NOMO-1 (cell line): Measurements from ENCODE around the gene BNIP3.
"Not testable (repeated sequence)": the region's sequence is repeated elsewhere in the genome, so short reads cannot be mapped to it uniquely, and the experiment has no call there.

Experiments
- DNase-seq, 2 experiments: peaks; one replicate each; lab custom pipeline; 2025; ENCODE audit not compliant: unreplicated experiment in 2 of 2; lab: John Stamatoyannopoulos, UW

Gene BNIP3

DNA sequence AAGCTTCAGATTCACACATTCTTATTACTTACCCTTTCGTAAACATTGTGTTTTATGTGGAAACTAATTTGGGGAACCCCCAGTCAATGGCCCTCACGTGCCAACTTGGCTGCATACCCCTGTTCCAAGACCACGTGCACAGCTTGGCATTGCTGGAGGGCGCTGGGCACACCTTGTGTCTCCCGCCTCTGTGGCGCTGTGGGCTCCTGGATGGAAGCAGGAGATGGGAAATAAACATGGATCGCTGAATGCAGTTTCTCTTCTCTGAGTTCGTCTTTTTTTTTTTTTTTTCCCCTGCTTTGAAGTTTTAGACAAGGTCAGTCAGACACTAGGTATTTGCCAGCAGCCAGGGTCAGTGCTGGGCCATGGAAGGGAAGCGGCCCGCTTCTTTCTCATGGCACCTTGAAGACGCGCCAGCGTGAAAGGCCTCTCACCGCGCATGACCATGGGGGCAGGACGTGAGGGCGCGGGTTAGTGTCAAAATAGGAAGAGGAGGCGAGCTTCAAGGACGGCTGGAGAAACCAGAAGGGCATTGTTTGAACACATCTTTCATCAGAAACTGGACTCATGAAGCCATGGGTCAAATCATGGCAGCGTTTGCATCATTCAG lies 27.3 kb downstream of the BNIP3 start:
- no peak for DNase-seq

DNA sequence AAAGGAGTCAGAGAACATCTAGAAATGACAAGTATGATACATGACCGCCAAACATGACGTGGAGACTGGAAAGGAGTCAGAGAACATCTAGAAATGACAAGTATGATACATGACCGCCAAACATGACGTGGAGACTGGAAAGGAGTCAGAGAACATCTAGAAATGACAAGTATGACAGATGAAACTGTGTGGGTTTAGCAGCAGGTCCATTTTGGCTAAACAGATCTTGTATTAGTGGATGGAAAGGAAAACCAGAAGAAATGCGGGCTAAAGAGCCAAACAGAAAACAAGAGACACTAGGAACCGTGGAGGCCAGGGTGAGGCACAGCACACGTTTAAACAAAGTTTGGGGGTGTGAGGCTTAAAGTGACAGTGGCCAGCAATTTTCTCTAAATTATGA lies 31.8 kb downstream of the BNIP3 start:
- DNase-seq, result not testable (repeated sequence)

DNA sequence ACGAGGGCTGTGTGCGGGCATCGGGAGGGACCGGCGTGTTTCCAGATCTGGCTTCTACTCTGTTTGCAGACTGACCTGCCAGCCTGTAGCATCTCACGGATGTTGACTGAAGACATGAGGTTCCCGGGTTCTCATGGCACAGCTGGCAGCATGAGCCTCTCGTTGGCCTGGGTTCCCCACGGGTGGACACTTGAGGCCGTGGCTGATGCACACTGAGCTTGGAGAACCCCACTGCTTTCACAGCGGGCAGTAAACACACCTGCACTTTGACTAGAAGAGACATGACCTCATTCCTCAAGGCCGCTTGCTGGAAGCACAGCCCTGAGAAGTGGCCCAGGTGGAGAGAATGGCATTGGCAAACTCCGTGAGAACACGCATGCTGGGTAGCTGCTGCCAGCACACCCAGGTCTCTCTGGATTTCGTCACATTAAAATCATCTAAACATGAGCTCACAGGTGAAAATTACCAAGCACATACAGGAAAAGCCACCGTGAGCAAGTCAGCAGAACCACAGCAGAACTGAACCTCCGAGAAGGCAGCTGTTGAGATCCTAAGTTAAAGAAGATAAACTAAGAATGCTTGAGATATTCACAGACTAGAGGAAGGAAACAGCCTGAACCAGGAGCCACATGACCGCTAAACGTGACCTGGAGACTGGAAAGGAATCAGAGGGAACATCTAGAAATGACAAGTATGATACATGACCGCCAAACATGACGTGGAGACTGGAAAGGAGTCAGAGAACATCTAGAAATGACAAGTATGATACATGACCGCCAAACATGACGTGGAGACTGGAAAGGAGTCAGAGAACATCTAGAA lies 32.5 kb downstream of the BNIP3 start:
- DNase-seq, result no peak

DNA sequence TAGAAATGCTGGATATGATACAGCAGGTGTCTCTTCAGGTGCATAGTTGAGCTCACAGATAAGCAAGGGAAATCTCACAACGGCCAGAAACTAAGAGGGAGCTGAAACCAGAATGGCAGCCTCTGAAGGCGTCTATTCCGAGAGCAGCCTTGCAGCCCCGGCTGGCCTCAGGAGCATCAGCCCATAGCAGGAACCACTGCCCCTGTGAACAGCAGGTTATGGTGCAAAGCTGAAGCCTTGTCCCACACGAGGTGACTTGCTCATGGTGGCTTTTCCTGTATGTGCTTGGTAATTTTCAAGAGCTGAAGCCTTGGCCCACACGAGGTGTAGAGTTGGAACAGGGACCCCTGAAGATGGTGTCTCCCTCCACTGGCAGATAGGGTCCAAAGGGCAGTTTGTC lies 33.2 kb downstream of the BNIP3 start:
- no peak for DNase-seq

DNA sequence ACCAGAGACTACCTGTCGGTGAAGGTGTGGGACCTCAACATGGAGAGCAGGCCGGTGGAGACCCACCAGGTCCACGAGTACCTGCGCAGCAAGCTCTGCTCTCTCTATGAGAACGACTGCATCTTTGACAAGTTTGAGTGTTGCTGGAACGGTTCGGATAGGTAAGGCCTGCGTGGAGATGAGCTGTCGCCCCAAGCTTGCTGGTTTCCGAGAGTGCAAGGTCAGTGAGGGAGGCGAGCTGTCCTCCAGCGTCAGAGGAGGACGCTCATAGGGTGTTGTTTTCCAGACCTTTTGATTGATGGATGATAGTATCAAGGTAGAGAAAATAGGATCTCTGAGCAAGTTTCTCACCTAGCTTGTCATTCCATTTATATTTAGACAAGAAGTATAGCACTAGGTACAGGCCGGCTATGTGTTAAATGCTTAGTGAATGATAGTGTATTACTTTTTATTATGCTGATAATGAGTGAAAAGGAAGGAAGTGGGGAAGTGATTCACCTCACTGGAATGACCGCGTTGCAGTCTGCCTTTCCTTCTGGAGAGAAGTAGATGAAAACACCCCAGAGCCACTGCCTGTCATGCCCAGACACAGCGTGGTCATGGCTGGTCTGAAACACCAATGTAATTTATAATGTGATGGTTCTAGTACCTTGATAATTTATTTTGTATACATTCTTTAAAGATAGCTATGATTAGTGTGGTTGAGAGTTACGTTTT lies 33.9 kb downstream of the BNIP3 start:
- DNase-seq, result no peak

DNA sequence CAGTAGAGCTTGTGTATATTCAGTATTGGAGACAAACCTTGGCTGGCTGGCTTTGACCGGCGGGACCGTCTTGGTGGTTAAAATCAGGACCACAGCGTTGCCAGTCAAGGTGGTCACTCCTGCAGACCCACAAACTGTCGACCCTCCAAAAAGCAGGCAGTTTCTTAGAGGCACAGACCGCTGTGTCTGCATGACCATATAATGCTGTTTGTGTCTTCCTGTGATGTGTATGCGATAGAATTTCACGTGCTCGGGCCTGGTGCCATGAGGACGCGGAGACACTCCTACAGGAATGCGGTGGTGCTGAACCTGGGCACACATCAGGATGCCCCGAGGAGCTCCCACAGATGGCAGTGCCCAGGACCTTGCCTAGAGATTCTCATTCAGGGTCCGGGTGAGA lies 34.8 kb downstream of the BNIP3 start:
- no peak for DNase-seq

DNA sequence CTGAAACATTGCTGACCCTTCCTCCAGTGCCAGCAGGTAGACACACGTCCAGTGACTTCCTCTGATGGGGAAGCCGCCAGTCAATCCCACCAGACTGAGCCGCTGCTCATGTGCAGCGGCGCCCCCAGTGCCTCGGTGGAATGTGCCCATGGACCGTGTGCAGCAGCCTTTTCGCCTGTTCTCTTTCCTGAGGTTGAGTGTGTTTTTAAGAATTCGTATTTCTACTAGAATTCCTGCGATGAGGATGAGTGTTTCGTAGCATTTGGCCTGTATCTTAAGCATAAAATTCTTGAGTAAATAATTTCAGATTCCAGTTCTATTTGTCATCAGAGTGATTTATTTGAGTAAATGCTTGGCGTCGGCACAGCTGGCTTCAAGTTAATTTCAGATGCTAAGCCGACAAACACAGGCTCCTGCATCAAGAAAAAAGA lies 35.4 kb downstream of the BNIP3 start:
- no peak for DNase-seq

DNA sequence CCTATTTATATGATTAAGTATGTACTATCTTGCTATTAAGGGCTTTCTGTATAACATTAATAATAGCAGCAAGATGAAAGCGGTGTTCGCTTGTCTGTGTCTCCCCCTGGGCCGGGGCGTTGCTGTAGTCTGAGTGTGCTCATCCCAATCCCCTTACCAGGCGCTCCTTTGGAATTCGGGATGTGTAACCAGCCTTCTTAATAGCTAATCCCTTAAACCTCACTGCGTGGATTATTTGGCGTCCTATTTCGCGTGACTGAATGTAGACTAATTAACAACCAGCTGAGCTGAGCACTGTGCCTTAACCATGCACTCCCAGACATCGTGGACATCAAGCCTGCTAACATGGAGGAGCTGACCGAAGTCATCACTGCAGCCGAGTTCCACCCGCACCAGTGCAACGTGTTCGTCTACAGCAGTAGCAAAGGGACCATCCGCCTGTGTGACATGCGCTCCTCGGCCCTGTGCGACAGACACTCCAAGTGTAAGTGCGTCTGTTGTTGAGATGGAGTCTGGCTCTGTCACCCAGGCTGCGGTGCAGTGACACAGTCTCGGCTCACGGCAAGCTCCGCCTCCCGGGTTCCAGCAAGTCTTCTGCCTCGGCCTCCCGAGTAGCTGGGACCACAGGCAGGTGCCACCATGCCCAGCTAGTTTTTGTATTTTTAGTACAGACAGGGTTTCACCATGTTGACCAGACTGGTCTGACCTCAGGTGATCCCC lies 36.6 kb downstream of the BNIP3 start:
- DNase-seq, result no peak

DNA sequence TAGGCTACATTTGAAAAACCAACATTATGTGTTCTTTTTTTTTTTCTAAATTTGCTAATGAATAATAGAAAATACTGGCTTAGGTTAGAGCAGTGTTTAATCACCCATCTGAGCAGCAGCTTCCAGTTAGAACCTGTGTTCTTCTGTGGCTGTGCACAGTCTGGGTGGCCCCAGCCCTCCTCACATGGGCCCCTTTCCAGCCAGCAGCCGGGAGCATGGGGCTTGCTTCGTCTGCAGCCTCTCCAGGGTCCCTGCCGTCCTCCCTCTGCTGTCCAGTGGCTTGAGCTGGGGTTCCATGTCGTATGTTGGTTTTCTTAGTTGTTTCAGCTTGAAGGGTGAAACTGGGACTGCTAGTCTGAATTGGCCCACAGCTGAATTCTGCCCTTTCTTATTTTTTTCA lies 37.3 kb downstream of the BNIP3 start:
- no peak for DNase-seq

DNA sequence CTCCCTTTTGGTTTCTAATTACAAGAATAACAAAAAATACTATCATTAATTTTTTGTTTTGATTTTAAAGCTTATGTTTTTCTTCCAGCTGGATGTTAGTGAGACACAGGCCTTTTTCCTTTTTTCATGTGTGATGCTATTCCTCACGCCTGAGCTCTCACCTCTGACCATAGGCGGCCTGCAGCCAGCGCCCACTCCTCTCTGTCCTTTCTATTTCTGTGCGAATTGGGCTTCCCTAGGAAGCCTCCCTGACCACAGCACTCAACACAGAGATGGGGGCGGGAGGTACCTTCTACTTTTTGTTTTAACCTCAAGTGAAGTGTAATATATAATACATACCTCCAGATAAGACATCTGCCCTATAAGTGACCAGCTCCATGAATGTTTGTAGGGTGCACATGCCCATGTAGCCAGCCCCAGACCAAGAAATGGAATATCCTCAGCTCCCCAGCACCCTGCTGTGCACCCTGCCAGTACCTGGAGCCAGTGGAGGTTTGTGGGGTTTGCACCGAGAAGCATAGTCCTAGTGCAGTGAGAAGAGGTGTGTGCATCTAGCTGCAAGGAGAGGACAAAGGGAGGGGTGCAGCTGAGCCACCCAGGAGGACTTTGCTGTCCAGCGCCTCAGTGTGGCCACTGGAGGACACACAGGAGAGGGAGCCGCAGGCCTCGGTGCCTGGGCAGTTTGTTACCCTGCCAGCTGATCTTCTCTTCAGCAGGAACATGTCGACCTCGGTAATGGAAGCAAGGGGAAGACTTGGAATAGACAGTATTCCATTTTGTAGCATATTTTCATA lies 38.5 kb downstream of the BNIP3 start:
- no peak for DNase-seq

DNA sequence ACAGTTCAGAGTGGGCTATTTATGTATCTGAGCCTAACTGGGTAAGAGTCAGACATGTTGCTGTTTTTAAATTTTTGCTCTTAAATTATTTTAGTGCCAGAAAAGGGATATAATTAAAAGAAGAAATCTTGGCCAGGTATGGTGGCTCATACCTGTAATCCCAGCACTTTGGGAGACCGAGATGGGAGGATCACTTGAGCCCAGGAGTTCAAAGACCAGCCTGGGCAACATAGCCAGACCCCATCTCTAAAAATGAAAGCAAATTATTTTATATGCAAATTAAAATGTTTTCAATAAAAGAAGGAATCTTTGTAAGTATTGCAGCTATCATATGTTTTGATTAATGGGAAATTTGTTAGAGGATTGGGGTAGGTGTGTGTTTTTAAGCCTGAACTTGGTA lies 39.3 kb downstream of the BNIP3 start:
- no peak for DNase-seq

DNA sequence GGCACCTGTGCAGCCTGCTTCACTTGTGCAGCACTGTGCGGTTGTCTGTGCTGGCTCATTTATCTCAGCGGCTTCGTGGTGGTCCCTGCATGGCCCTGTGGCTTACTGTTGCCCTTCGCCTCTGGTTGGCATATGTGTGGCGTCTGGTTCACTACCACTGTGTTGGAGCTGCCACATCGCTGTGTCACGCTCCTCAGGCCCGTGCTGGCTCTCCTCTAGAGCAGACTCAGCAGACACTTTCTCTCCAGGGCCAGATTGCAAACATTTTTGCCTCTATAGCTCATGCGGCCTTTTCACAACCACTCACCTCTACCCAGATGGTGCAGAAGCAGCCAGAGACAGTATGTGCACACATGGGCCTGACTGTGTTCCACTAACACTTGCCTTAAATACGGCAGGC lies 43.0 kb downstream of the BNIP3 start:
- DNase-seq, result no peak

DNA sequence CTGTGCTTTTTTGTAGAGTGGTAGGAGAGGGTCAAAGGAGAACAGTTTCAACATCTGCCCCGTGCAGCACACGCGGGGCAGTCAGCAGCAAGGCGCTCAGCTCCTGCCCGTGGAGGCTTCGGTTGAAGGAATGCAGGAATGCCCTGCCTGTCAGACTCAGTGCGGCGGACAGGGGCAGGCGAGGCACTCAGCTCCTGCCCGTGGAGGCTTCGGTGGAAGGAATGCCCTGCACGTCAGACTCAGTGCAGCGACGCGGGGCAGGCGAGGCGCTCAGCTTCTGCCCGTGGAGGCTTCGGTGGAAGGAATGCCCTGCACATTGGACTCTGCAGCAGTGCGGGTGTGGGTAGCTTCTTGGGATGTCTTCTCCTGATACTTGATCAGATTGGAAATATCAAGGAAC lies 43.9 kb downstream of the BNIP3 start:
- DNase-seq, result no peak

DNA sequence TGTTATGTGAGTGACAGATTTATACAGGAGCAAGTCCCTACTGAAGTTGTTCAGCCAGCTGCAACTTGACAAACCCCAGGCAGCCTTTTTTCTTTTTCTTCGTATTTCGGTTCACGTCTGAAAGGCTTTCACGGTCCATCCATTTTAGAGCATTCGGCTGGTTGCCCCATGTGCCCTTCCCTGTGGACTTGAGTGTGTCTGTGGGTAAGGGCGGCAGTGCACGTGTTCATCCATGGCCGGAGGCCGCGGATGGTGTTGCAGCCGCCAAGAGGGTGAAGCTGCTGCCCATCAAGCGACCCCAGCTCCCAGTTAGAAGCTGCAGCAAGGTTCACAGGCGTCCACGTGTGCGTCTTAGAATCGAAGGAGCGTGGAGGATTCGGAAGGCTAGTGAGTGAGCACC lies 45.0 kb downstream of the BNIP3 start:
- no peak for DNase-seq

DNA sequence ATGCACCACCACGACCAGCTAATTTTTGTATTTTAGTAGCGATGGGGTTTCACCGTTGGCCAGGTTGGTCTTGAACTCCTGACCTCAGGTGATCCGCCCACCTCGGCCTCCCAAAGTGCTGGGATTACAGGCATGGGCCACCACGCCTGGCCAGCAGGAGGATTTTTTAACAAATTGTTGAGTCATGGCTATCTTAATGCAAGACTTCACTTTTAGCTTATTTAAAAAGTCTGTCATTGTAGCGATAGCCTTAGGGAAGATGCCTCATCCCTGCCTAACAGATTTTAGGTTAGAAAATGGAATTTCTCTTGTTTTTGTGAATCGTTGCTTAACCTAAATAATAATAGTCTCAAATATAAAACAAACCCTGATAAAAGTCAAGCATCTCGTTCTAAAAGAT lies 45.4 kb downstream of the BNIP3 start:
- no peak for DNase-seq

DNA sequence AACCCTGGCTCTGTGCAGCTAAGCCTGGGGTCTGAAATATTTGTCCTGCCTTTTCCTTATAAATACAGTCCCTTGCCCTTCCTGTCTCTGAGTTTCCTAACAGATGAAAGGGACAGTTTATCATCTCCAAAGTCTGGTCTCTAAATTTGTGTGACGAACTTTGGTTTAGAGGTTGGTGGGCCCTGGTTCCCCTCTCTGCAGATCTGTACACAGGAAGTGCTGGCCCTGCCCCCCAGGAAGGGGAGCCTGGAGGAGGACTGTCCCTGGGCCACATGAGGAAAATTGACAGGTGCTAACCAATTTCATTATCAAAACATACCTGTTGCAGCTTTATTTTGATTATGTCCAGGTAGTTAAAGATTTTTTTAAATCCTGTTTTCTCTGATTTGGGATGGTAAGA lies 46.5 kb downstream of the BNIP3 start:
- no peak for DNase-seq

DNA sequence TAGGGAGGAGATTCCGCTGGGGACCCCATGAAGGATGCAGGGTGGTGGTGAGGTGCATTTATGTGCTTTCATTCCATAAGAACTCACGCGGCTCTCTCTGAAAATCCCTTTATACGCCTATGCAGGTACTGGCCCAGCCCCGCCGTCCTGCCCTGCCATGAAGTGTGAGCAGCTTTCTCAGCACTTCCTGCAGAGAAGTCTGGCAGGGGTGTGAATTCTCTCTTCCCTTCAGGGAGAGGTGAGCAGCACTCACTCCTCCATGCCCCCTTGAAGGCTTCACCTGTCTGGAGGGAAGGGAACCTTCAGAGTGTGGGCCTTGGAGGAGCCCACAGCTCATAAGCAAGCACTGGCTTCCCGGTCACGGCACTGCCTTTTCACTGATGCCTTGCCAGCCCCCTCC lies 47.0 kb downstream of the BNIP3 start:
- DNase-seq, result no peak

DNA sequence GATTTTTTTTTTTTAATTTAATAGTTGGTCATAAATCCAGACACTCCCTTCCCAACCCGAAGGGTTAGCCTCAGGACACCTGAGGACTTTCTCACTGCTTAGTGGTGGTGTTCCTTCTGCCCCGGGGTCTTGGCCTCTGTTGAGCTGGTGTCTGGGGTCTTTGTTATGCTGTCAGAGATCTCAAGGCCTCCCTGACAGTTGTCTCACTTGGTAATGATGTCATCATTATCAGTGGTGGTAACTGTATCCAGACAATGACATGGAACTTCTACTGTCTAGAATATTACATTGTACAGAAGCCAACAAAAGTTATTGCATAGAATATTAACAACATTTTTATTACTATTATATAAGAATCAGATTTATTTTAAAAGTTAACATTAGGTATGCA lies 48.0 kb downstream of the BNIP3 start:
- no peak for DNase-seq

DNA sequence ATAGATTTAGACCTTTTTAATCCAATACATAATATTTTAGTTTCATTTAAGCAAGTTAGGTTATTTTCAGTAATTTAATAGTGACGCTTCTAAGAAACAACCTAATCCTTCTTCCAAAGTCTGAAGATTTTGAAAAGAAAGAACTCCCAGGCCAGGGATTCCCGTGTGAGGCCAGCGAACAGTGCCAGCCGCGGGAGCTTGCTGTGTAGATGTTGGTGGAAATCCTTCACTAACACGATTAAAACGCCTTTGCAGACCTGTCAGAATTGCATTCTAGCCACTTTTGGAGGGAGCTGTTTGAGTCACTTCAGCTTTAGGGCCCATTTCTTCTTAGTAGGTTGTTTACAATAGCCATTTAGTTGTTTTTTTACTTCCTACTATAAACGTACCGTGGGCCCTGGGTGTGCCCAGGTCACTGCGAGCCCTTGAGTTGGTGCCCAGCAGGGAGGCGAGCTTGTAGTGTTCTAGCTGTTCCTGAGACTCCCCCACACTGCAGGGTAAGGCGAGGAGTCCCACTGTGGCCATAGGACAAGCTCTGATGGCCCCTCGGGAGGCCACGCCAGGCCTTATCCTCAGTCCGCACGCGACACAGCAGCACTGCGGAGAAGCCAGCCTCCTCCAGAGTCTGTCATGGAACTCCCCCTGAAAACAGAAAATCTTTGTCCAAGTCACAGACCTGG lies 48.6 kb downstream of the BNIP3 start:
- DNase-seq, result no peak

DNA sequence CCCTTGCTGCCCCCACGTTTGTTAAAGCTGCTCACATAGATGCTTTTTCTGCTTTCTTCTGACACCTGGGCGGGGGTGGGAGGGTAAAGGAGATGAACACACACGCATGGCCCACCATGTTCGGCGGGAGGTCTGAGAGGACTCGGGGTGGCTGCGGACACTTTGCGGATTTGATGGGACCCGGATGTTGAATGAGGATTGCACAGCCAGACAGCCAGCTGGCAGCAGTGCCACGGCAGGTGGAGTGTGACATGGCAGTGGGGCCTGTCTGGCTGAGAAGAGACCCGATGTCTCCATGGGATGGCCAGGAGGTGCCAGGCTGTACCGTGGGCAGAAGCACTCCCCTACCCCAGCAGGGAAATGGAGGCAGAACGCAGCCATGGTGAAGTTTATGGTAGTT lies 49.7 kb downstream of the BNIP3 start:
- DNase-seq, result no peak
